NCI-H510A treated with DMSO at 0.1 percent for 48 hours (cell line): Measurements from ENCODE around the gene CABS1.

ENCODE experiments used
- DNase-seq: peaks from one replicate; lab custom pipeline; 2025; lab: John Stamatoyannopoulos, UW

Gene CABS1

GRCh38 chr4:70334681-70335080 is at the start of gene CABS1:
Gene CABS1 (plus strand): TSS chr4:70334981. CDS start chr4:70335040, 59 bp downstream.
- no peak for DNase-seq

DNA sequence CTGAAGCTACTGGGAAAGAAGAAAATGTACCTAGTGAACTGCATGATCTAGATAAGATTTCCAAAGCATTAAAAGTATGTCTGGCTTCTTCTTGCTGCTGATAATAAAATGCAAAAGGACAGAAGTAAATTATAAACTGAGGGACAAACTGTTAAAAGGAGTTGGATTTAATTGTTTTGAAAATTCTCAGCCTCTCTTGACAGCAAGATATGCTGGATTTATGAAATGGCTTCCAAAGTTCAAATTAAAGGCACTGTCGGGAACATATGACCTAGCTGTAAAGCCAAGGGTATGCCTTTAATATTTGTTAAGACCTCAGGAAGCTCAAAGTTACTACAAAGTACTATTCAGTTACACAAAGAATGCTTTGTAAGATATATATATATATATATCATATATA is 46.1 kb upstream of the CABS1 start:
- no peak for DNase-seq

DNA sequence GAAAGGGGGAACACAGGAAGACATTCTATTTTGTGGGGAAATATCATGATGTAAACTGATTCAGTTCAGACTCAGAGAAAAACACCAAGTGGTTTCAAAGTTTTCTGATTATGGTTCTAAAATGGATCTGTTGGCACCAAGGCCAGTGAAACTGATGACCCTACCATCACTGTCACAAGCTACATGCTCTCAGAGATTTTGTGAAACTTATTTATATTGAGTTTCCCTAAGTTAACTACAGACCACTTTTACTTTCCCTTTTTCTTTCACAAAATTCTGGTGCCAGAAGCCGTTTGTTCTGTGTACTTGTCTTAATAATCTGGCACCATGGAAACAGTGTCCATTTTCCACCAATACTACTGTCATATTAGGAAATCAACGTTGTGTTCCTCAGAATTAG is 43.4 kb upstream of the CABS1 start:
- no peak for DNase-seq

GRCh38 chr4:70297576-70297975 is 37.2 kb upstream of the CABS1 start:
- DNase-seq = no peak

DNA sequence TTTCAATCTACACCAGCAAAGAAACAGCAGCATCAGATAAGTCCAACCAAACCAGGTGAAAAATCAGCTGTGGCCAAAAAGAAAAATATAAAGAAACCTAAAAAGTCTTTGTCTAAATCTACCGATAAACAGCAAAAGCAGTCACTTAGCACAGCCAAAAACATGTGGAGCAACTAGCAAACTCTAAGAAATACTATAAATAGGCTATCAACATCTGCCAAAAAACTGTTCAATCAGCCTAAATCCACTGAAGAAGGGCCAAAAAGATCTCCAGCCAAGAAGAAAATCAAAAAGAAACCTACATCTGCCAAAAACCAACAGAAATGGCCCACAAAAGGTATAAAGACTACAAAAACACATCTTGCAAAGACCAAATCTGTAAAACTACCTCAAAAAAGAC is 36.7 kb upstream of the CABS1 start:
- DNase-seq = no peak

DNA sequence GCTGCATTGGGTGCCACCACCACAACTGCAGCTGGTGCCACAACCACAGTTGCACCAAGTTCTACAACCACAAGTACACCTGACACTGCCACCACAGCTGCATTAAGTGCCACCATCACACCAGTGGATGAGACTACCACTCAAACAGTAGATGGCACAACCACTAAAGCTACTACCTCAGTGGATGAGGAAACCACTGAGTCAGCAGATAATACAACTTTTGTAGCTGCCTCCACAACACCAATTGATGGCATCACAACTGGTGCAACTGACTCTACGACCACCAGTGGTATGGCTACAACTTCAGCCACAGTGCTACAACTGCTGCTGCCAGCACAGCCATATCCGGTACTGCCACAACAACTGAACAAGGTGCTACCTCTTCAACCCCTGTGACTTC is 35.1 kb upstream of the CABS1 start:
- no peak for DNase-seq

GRCh38 chr4:70300215-70300614 is 34.6 kb upstream of the CABS1 start:
- DNase-seq = no peak

DNA sequence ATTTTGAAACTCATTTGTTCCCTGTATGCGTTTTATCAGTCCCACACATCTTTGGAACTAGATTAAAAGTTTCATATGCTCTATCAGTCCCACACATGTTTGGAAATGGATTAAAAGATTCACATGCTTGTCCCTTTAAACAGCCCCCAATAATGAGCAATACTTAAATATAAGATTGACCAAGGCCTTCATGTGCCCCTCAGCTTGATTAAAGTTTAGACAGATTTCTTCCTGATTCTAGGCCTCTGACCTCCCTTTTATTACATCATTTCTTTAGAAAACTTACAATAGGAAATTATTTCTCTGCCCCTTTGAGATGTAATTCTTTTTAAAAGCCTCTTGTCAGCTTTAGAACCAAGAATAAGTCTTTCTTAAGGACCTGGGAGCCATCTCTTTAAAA is 31.7 kb upstream of the CABS1 start:
- DNase-seq = no peak

GRCh38 chr4:70305601-70306000 is 29.2 kb upstream of the CABS1 start:
- no peak for DNase-seq

GRCh38 chr4:70306076-70306475 is 28.7 kb upstream of the CABS1 start:
- no peak for DNase-seq

GRCh38 chr4:70313736-70314135 is 21.0 kb upstream of the CABS1 start:
- no peak for DNase-seq

DNA sequence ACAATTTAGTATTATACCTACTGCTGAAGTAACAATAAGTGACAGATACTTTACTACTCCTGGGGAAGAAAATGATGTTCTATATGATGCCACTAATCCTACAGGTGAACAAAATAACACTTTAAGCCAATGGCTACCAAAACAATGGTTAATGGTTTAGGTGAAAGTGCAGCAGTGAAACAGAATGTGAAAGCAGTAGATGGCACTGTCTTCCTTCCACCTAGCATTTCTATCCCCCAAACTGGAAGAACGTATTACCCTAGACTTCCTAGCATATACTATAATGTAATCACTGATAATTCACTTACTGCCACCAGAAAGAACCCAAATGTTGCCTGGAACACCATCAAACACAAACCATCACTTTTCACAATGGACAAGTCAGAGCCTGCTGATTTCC is 18.9 kb upstream of the CABS1 start:
- no peak for DNase-seq

- DNase-seq = no peak
Measured at GRCh38 chr4:70326052-70326451, 8.7 kb upstream of the CABS1 start.

DNA sequence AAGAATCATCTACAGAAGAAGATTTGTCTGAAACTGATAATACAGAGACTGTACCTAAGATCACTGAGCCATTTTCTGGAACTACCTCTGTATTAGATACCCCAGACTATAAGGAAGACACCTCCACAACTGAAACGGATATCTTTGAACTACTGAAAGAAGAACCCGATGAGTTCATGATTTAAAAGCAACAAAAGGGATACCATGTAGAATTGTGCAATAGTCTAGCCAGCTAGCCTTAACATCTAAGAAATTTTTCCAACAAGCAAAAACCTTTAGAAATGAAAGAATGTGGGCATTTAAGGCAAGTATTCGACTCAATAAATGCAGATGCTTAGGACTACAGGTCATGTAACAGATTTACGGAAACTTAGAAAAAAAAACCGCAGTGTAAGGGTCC is 1.3 kb downstream of the CABS1 start:
- DNase-seq = no peak

DNA sequence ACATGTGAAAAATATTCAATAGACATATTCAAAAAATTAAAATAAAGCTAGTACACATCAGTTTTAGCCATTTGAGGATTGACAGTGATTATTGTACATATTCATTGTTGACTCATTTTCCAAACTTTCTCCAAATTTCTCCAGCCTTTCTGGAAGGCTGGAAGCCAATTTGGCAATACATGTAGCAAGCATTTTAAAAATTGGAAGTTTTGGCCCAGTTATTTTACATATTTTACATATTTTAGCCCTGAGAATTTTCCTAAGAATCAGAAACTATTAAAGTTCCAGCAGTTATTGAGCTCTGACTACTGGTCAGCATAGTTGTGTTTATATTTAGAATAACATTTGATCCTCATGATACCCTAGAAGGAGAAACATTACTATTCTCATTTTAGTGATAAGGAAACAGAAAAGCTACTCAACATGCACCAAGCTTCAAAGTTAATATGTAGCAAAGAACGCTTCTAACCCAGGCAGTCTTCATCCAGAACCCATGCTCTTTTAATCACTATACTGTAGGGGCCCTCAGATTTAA is 3.2 kb downstream of the CABS1 start:
- no peak for DNase-seq

DNA sequence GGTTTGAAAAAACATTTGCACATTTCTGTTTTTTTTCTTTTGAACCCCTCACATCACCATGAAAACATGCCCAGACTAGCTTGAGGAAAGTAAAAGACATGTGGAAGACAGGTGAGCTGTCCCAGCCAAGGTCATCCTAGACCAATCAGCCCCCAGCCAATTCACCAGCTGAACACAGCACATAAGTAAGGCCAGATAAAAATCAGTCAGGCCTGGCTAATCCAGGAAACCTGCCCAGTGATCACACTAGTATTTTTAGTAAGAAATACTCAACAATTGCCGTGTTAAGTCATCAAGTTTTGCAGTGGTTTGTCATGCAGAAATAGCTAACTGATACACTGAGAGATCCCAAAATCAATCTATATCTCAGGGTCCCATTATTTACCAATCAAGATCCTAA is 21.4 kb downstream of the CABS1 start:
- DNase-seq = no peak

GRCh38 chr4:70359115-70359661 is 24.4 kb downstream of the CABS1 start:
- no peak for DNase-seq

GRCh38 chr4:70360460-70360859 is 25.7 kb downstream of the CABS1 start, which contains the start of gene SMR3A:
Gene SMR3A (plus strand): TSS chr4:70360760. CDS start chr4:70362116, 1,356 bp downstream.
- DNase-seq = no peak

- DNase-seq = no peak
Measured at GRCh38 chr4:70364002-70364401, 29.2 kb downstream of the CABS1 start.

DNA sequence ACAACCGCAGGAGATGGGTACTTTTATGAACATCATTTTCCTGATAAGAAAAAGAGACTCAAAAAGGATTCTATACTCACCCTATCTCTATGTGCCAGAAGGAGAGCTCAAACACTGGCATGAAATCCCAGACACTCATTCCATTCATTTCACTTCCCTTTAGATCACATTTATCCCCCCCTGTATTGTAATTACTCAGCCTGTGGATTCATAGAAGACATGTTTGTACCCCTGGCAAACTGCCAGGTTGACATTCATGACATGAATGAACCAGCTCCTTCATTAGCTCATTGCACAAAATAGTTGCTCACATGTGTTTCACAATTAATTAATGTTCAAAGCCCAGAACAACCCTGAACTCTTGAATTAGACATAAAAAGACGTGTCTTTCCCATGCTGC is 30.7 kb downstream of the CABS1 start:
- peak; percentile 11 for DNase-seq

- no peak for DNase-seq
Measured at GRCh38 chr4:70367813-70368212, 33.0 kb downstream of the CABS1 start.

GRCh38 chr4:70371987-70372386 is 37.2 kb downstream of the CABS1 start:
- no peak for DNase-seq

DNA sequence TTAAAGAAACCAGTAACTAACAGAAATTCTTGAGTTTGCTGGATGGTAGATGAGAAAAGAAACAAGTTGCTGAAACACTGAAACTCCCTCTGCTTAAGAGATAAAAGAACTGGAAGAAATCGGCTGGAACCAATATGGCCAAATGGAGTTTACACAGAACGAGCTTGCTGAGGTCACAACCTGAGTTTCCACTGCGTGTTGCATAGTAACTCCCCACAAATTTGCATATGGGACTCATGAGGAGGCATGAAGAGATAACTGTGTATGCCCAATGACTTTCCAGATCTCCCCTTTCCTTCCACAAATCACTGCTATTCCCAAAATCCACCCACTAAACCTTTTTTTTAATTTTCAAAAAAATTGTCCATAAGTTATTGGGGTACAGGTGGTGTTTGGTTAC is 38.0 kb downstream of the CABS1 start:
- DNase-seq = no peak

DNA sequence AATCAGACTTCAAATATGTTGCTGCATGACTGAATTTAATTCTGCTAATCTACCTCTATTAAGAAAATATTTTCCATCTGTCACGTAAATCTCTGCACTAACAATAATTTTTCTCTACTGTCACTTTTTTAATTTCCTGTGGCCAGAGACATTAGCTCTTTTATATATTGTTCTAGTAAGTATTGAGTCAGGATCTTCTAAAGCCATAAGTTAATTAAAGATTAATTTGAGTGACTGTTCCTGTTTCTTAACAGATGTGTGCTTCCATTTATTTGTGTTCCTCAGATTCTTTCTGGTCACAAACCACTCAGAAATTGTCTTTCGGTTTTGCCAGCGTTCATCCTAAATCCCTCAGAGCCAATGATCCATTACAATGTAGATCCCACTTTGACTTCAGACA is 45.8 kb downstream of the CABS1 start:
- no peak for DNase-seq
